GM21360 (cell line): Measurements from ENCODE around the gene TMX1.

Experiments
- ATAC-seq: cut with Tn5 transposase; IDR thresholded peaks from one replicate; pipeline ENCODE4 v1.9.1; 2021; ENCODE audit warnings: mild to moderate bottlenecking, moderate library complexity; ENCODE audit not compliant: unreplicated experiment

Gene TMX1

DNA sequence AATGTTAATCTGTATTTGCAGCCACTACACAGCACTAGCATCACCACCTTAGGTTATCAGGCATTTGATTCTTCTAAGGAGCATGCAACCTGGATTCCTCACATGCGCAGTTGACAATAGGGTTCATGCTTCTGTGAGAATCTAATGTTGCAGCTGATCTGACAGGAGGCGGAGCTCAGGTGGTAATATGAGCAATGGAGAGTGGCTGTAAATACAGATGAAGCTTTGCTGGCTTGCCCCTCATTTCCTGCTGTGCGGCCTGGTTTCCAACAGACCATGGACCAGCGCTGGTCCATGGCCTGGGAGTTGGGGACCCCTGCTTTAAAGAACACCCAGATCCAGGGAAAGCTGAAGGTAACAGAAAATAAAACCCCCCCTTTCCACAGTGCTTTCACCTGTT, 51.0 kb downstream of the TMX1 start:
- ATAC-seq = no peak

DNA sequence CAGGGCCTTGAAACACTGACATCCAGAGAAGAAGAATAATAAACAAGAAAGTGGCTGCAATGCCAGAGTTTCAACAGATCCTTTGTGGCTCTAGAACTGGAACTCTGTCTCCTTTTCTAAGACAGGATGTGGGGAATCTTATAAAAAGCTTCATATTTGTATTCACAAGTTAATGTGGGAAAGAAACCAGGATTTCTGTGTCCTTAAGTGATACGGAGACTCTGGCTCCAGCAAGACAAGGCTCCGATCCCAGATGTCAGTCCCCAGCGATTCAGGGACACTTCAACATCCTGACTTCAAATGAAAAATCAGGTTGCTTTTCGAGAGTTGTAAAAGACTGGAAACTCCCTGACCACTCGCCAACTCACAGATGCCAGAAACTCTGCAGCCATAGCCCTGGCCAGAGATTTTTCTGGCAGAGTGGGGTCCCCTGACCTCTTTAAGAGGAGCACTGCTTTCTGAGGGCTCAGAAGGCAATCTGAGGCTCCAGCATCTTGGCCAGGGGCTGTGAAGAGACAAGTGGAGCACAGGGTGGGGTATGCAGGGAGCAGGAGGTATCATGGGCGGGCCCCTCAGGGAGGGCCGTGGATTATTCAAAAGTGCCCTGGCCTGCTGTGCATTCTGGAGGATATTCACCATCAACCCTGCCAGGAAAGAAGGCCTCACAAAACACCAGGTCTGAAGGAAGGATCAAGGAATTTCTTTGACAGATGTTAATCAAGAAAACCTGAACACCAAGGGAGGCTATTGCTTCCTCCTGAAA, 53.3 kb downstream of the TMX1 start:
- no peak for ATAC-seq

DNA sequence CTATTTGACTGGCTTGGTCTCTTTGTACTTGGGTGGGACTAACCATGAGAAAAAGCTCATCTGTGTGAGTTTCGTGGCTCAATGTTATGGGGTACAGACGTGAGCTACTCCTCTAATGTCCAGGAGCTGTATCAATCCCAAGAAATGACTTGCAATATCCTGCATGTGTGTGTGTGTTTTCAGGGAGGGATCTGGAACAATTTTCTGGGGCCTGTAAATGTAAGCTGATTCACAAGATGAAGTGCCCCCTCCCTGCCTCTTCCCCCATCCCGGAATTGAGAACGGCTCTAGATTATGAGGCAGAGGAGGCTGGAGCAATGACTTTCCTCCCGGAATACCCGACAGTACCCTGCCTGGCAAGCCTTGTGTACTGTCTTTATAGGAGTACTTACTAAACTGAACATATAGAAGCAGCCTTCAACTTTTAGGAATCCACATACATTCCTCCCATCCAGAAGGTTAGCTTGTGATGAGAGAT, 53.9 kb downstream of the TMX1 start:
- ATAC-seq = no peak

DNA sequence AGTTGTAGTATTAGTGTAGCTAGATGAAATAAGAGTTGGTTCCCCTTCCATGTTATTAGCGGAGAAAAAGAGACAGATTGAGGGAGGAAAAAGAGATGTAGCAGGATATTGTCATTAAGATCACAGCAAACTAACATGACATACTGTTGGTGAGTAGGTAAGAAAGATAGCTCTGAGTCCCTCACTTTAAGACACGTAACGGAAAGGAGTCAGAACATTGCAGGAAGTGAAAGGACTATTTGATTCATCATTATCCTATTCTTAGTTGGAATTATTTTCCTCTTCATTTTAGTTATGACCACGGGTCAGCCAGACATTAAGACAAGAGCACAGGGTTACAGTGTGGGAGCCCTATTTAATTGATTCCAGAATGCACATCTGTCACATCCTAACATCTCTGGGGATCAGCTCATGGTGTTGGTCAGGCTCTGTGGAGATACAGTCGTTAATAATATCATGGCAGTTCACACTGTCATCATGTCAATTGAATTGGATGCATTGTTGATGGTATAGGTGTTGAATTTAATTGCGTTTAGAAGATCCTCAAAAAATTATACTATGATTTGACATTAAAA, 55.0 kb downstream of the TMX1 start:
- ATAC-seq = no peak

DNA sequence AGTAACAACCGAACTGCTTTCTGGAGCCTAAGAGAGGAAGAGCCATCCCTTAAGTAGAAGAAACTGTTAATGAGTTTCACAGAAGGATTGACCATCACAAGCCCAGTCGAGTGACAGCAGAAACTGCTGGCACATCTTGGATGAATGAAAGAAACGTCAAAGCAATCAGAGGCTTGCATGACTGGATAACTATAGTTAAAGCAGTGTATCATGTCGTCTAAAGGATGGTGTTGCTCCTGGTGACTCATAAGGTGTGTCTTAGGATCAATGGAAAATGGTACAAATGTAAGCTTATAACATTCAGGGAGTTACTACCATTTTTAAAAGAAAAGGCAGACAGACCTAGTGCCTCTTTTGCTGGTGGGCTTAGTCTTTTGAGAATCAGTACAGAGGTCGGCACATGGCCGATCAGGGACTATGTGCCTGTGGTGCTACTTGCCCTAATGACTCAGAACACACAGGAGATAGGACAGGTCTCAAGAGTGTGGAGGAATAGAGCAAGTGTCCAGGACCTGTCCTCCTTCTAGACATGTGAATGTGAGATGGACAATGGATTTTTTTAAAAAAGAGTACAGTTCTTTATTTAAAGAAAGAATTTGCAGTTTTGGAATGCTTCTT, 55.7 kb downstream of the TMX1 start:
- no peak for ATAC-seq

GRCh38 chr14:51297066-51297465, 57.0 kb downstream of the TMX1 start:
- no peak for ATAC-seq

DNA sequence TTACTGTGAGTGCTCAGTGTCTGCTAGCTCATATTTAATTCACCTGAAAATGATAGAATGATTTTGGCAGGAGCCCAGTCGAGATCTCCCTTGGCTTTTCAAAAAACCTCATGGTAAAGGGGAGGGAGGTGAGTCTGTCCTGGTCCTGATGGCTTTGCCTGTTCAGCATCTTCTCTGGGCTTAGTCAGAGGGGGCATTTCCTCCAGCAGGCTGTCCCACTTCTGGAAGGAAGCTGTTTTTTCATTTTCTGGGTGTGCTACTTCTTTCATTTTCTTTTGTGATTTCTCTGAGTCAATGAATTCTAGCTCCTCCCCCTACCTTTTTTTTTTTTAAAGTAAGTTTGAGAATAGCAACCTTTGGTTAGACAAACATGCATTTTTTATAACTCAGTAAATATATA, 58.8 kb downstream of the TMX1 start:
- ATAC-seq = no peak

GRCh38 chr14:51302295-51303030, 62.4 kb downstream of the TMX1 start:
- no peak for ATAC-seq

GRCh38 chr14:51304438-51304837, 64.4 kb downstream of the TMX1 start:
- ATAC-seq = no peak

GRCh38 chr14:51304941-51305340, 64.9 kb downstream of the TMX1 start:
- no peak for ATAC-seq

- no peak for ATAC-seq
These were observed 65.7 kb downstream of the TMX1 start for GRCh38 chr14:51305751-51306150.
